HTR-8/SVneo (cell line): ENCODE measurements around the gene MRTO4.
"Not testable (repeated sequence)": the region's sequence is repeated elsewhere in the genome, so short reads cannot be mapped to it uniquely, and the experiment has no call there.

Source experiments
- DNase-seq: peaks from one replicate; pipeline ENCODE4 v3.0.0; 2011; ENCODE audit warnings: low spot score, mixed read lengths; ENCODE audit not compliant: insufficient read length
- FAIRE-seq: peaks from 2 replicates; lab custom pipeline; 2011; peaks lifted over from hg19 to GRCh38; lab: Jason Lieb, UNC

The MRTO4 gene

DNA sequence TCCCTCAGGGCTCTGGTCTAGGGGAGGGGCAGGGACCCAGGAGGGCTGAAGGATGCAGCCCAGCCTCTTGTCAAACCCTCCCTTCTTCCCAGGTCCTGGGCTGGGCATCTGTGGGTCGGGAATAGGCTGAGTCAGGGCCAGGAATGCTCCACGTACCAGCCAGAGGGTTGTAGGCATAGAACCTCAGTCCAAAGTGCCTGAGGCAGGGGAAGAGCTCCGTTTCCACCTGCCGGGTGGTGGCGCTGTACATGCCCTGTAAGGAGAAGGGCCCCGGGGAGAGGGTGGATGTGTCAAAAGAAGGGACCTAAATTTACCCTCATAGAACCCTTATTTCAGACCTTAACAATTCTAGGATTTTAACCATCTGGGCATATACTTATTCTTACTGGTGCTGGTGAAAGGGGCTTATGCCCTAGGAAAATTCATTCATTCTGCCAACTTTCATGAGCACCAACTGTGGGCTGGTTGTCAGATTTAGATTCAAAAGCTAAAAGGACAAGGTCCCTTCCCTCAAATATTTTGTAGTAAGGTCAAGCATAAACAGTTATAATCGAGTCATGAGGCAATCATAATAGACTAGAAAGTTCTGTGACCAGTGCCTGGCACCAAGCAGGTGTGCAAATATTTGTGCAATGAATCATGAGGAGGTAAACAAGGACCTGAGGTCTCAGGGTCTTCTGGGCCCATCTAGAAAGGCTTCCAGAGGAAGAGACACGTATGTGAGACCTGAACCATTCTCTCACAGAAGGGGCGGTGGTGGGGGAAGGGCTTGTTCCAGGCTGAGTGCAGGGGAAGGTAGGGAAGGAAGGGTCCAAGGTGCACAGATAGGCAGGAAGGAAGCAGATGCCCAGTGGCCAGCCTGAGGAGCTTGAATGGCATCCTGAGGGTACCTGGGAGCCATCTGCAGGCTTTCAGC is 18.1 kb downstream of the MRTO4 start:
- not testable (repeated sequence) for FAIRE-seq, DNase-seq

DNA sequence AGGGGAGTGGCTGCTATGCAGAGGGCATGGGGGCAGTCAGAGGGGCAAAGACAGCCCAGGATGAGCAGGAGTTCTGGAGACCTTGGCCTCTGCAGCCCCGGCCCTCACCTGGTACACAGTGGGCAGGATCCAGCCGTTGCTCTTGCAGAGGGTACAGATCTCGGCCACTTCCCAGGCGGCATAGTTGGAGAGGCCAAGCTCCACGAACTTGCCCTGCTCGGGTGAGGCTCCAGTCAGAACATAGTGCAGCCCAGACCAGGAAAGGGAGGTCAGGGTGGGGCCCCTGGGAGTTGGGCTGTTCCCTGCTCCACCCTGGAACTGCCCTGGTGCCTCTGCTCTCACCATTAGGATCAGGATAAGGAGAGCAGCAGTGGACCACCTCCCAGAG is 18.7 kb downstream of the MRTO4 start:
- not testable (repeated sequence) for DNase-seq, FAIRE-seq

DNA sequence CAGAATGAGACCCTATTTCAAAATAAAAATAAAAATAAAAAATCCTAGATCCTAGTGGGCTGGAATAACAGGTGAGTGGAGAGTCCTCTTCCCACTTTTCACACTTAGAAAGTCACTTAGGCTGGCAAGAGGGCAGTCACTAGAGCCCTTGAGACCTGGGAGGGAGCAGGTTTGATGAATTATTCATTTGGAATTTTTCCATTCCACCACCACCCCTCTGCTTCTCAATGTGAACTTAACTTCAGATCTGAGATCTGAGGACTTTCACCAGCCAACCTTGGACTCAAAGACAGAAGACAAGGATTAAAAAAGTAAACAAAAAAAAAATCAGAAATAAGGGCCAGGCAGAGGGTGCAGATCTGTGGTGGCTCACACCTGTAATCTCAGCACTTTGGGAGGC is 20.5 kb downstream of the MRTO4 start:
- FAIRE-seq = no peak

DNA sequence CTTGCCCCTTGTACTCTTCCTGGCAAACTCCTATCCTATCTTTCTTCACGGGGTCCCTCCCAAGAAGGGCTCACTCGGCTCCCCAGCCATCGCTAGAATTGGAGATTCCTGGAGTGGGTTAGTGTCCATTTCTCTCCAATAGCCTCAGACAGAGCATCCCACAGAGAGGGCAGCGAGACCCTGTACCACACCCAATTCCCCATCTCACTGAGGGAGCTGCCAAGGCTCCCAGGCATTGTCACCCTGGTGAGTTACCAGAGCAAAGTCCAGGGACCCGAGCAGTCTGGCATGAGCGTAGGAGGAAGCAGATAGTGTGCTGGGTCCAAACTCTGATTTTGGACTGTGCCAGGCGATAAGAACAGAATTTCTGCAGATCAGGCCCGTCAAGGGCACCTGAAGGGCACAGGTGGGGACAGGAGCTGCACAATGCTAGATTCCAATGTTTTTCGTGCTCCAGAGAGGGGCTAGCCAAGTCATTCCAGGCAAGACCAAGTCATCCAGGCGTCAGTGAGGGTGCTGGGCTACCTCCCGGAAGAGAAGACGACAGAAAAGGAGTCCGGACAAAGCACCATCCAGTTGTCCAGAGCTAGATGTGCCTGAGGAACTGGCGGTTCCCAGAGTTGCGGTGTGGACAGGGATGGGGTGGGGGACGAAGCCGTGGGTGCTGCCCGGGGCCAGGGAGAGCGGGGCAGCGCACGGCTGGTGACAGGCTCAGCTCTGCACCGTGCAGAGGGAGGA is 21.7 kb downstream of the MRTO4 start:
- DNase-seq (no peak), FAIRE-seq (no peak)

More for the DNA sequence above, 20.5 kb downstream of the MRTO4 start:
- DNase-seq = no peak

DNA sequence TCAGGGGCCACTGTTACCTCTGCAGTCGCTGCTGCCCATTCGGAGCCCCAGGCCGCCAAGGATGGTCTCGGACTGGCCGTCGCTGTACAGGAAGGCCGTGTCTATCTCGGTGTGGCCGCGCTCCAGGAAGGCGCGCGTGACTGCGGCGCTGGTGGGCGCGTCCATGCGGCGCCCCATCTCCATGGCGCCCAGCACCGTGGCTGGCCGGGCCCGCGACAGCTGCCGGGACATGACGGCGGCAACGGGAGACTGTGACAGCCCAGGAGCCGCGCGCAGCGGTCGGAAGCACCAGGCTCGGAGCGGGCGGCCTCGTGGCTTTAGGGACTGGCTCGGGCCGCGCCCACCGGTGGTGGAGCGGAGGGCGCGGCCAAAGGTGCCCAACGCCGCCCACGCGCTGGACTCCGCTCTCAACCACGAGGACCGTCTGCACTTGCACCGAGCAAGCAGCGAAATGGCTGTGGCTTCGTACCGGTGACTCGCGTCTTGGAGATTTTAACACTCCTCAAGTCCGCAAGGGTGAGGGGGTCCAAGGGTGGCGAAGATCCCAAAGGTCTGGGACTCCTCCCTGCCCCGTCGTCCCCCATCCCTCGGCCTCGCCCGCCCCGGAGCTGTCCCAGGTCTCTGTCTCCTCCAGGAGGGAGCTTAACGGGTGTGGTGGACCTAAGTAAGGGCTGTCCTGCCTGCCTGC is 22.4 kb downstream of the MRTO4 start:
- not testable (repeated sequence) for FAIRE-seq, DNase-seq

DNA sequence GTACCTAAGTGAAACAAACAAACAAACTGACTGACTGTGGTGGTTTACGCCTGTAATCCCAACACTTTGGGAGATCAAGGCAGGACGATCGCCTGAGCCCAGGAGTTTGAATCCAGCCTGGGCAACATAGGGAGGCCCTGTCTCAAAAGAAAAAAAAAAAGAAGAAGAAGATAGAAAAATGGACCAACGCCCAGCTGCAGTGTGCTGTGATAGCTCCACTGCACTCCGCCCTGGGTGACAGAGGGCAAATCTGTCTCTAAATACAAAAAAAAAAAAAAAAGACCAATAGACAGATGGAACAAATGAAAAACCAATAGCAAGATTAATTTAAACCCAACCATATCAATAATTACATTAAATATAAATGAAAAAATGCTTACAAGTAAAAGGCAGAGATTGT is 23.0 kb downstream of the MRTO4 start:
- no peak for FAIRE-seq

DNA sequence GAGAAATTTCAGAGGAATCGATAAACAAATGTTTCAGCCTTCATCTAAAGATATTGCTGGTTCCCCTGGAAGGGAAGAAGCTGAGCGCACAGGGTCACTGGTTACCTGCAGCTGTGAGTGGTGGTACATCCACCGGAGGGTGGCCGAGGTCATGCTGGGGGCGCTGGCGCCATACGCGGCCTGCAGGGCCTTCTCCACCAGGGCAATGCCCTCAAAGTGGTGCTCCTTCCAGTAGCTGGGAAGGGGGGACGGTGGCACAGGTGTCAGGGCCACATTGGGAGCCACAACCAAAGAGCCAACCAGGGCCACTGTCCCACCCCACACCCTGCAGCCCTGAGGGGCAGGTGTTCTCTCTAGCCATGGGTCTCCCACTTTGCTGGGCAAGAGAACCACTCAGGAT is 32.3 kb downstream of the MRTO4 start:
- DNase-seq (no peak), FAIRE-seq (no peak)

More for the DNA sequence above, 23.0 kb downstream of the MRTO4 start:
- no peak for DNase-seq

DNA sequence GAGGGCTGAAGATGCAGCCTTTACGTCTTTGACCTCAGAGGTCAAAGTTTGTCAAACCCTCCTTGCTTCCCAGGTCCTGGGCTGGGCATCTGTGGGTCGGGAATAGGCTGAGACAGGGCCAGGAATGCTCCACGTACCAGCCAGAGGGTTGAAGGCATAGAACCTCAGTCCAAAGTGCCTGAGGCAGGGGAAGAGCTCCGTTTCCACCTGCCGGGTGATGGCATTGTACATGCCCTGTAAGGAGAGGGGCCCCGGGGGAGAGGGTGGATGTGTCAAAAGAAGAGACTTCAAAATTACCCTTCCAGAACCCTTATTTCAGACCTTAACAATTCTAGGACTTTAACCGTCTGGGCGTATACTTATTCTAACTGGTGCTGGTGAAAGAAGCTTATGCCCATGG is 33.3 kb downstream of the MRTO4 start:
- FAIRE-seq = no peak
- DNase-seq = no peak

DNA sequence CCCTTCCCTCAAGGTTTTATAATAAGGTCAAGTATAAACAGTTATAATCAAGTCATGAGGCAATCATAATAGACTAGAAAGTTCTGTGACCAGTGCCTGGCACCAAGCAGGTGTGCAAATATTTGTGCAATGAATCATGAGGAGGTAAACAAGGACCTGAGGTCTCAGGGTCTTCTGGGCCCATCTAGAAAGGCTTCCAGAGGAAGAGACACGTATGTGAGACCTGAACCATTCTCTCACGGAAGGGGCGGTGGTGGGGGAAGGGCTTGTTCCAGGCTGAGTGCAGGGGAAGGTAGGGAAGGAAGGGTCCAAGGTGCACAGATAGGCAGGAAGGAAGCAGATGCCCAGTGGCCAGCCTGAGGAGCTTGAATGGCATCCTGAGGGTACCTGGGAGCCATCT is 33.8 kb downstream of the MRTO4 start:
- DNase-seq, FAIRE-seq: not testable (repeated sequence)

DNA sequence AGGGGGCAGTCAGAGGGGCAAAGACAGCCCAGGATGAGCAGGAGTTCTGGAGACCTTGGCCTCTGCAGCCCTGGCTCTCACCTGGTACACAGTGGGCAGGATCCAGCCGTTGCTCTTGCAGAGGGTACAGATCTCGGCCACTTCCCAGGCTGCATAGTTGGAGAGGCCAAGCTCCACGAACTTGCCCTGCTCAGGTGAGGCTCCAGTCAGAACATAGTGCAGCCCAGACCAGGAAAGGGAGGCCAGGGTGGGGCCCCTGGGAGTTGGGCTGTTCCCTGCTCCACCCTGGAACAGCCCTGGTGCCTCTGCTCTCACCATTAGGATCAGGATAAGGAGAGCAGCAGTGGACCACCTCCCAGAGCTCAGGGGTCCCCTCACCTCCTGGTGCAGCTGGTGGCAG is 34.2 kb downstream of the MRTO4 start:
- not testable (repeated sequence) for DNase-seq, FAIRE-seq

DNA sequence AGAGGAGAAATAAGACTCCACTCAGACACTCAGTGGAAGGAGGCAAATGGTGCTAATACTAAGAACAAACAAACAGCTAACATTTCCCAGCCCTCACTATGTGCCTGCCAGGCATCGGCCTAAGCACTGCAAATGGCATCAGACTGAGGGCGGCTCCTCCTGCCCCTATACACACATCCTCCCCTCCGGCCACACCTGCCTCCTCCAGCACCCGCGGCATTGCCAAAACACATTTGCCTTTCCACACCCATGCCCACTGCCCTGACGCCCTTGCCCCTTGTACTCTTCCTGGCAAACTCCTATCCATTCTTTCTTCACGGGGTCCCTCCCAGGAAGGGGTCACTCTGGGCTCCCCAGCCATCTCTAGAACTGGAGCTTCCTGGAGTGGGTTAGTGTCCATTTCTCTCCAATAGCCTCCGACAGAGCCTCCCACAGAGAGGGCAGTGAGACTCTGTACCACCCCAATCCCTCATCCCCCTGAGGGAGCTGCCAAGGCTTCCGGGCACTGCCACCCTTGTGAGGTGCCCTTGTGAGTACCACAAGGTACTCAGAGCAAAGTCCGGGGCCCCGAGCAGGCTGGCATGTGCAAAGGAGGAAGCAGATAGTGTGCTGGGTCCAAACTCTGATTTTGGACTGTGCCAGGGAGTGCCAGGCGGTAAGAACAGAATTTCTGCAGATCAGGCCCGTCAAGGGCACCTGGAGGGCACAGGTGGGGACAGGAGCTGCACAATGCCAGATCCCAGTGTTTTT is 36.0 kb downstream of the MRTO4 start:
- DNase-seq (no peak), FAIRE-seq (no peak)

DNA sequence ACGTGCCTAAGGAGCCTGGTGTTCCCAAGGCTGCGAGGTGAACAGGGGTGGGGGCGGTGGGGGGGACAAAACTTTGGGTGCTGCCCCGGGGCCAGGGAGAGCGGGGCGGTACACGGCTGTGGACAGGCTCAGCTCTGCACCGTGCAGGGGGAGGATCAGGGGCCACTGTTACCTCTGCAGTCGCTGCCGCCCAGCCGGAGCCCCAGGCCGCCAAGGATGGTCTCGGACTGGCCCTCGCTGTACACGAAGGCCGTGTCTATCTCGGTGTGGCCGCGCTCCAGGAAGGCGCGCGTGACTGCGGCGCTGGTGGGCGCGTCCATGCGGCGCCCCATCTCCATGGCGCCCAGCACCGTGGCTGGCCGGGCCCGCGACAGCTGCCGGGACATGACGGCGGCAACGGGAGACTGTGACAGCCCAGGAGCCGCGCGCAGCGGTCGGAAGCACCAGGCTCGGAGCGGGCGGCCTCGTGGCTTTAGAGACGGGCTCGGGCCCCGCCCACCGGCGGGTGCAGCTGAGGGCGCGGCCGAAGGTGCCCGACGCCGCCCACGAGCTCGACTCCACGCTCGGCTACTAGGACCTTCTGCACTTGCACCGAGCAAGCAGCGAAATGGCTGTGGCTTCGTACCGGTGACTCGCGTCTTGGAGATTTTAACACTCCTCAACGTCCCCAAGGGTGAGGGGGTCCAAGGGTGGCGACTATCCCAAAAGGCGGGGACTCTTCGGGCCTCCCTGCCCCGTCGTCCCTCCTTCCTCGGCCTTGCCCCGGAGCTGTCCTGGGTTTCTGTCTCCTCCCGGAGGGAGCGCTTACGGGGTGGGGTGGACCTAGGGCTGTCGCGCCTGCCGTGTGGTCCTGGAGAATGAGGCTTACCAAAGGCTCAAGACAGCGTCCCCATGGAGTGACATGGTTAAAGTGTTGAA is 37.0 kb downstream of the MRTO4 start, which contains the start of gene AKR7A3:
Gene AKR7A3, minus strand, starts transcription at position 447 of the 918 bp plus-strand sequence. Its CDS starts 61 bp downstream, at position 386.
- DNase-seq = not testable (repeated sequence)

DNA sequence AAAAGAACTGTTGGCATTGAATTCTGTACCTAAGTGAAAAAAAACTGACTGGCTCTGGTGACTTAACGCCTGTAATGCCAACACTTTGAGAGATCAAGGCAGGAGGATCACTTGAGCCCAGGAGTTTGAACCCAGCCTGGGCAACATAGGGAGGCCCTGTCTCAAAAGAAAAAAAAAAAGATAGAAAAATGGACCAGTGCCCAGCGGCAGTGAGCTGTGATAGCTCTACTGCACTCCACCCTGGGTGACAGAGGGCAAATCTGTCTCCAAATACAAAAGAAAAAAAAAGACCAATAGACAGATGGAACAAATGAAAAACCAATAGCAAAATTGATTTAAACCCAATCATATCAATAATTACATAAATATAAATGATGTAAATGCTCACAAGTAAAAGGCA is 37.6 kb downstream of the MRTO4 start:
- DNase-seq (no peak), FAIRE-seq (no peak)

More for the DNA sequence above, 37.0 kb downstream of the MRTO4 start, which contains the start of gene AKR7A3:
- FAIRE-seq = not testable (repeated sequence)

DNA sequence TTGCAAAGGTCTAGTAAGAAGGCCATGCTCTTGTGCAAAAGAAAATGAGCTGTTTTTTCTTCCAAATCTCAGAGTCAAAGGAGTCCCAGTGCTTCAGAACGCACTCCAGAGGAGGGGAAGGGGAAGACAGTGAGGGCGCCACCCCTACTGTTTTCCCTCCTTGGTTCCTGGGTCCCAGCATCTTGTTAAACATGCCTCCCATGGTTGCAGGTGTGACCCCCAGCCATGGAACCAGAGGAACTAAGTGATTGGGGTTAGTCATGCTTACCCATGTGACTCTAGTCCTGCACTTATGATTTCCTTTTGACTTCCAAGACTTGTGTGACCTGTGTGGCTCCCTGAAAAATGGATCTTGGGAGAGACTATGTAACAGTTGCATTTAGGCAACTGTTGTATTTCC is 43.0 kb downstream of the MRTO4 start:
- no peak for DNase-seq
- FAIRE-seq = no peak

DNA sequence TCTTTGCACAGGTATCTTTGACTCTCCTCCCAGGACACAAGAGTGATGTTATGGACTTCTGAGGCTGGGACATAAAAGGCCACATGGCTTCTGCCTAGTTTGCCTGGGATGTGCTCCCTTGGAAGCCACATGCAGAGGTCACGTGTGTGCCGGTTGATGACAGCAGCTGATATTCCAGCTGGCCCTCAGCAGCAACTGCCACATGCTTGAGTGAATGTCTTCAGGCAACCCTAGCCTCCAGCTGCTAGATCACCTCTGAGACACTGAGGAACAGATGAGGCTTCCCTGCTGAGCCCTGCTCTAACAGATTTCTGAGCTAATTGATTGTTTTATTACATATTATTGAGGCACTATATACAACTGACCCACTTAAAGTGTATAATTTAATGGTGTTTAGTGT is 48.6 kb downstream of the MRTO4 start:
- no peak for FAIRE-seq
- DNase-seq = no peak

DNA sequence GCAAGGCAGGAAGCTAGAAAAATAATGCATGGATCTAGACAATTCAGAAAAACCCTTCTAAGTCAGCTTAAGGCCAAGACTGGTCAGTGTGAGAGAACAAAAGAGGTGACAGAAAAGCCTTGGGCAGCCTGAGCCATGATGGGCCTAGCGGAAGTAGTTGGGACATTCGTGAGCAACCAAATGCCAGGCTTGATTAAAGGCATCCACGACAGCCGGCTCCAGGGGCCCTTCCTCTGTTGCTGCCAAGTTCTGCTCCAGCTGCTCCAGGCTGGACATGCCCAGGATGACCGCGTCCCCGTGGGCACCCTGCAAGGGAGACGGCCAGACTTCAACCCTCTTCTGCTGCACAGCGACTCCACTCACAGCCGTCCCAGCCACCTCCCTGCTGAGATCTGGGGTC is 52.5 kb downstream of the MRTO4 start:
- FAIRE-seq, DNase-seq: not testable (repeated sequence)

DNA sequence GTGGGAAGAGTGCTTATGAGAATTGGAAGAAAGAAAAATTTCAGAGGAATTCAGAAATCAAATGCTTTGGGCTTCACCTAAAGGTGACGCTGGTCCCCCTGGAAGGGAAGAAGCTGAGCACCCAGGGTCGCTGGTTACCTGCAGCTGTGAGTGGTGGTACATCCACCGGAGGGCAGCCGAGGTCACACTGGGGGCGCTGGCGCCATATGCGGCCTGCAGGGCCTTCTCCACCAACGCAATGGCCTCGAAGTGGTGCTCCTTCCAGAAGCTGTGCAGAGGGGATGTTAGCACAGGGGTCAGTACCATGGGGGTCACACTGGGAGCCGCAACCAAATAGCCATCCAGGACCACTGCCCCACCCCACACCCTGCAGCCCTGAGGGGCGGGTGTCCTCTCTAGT is 54.3 kb downstream of the MRTO4 start:
- no peak for DNase-seq
- no peak for FAIRE-seq

DNA sequence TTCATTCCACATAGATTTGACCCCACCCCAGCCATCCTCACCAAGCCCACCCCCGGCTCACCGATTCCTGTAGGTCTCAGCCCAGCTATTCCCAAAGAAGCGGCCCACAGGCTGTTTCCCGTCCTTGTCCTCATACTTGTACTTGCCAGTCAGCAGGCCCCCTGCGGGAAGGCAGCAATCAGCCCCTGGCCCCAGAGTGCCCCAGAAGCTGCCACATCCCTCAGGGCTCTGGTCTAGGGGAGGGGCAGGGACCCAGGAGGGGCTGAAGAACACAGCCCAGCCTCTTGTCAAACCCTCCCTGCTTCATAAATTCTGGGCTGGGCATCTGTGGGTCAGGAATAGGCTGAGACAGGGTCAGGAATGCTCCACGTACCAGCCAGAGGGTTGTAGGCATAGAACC is 55.3 kb downstream of the MRTO4 start:
- FAIRE-seq (no peak), DNase-seq (no peak)
